ENCODE results near the gene LGALS16.

- TF ChIP-seq CTCF (IDR thresholded peaks at IDR 0.05; ENCODE audit: insufficient read depth, low read length) (no peak), POLR2AphosphoS5 (IDR thresholded peaks at IDR 0.05; ENCODE audit: low read depth) (no peak), SPI1 (IDR thresholded peaks at IDR 0.05; ENCODE audit: borderline replicate concordance, low read depth) (0 out of 2 replicates have a peak, but pooled peaks have one; percentile 10)
Observed at GRCh38 chr19:39709026-39709872, 53.5 kb downstream of the LGALS16 start.

All from HL-60 (cell line).